Peyer's patch (tissue), 4 donors: ENCODE results near the gene HARBI1. TPM values are rescaled to one million over a fixed set of nuclear protein-coding genes. Genes with fewer than 3 reads are reported as not detected.
"Not testable (repeated sequence)": the region's sequence is repeated elsewhere in the genome, so short reads cannot be mapped to it uniquely, and the experiment has no call there.

Experiments used
- DNase-seq, 3 donors: peaks; one replicate each; pipeline ENCODE4 v3.0.0-alpha.2; 2017 to 2019
- H3K27ac ChIP-seq, 4 donors: fragments of 200-600 bp; sonication (generic); one replicate each; pipeline ENCODE4 v1.5.1; 2016 to 2019
- H3K27me3 ChIP-seq, 2 donors: fragments of 200-600 bp; sonication (generic); one replicate each; pipeline ENCODE4 v1.5.1; 2019
- H3K36me3 ChIP-seq, 3 donors: fragments of 200-600 bp; sonication (generic); one replicate each; pipeline ENCODE4 v1.5.1; 2016 to 2019
- H3K4me1 ChIP-seq, 4 donors: fragments of 200-600 bp; sonication (generic); one replicate each; pipeline ENCODE4 v1.5.1; 2016 to 2019
- H3K4me3 ChIP-seq, 4 donors: fragments of 200-600 bp; sonication (generic); 1 replicate in 3 of 4; 2 replicates in 1 of 4; pipeline ENCODE4 v1.5.1; 2016 to 2019; ENCODE audit warnings: mild to moderate bottlenecking in 1 of 4
- H3K9me3 ChIP-seq, 4 donors: fragments of 200-600 bp; sonication (generic); one replicate each; pipeline ENCODE4 v1.5.1; 2016 to 2019; ENCODE audit warnings: mild to moderate bottlenecking in 1 of 4
- POLR2A ChIP-seq, 2 donors: fragments of 450-650 bp; IDR thresholded peaks; one replicate each; pipeline ENCODE4 v1.5.1; 2017; ENCODE audit warnings: antibody characterized with exemption in 2 of 2, mild to moderate bottlenecking in 2 of 2, moderate library complexity in 2 of 2
- total RNA-seq, 4 donors: library from RNA; depleted of rRNA; stranded (reverse); fragments of >200 nt; gene quantifications; one replicate each; pipeline ENCODE4 v1.1.0, GENCODE V29; 2016
- TF ChIP-seq, protein P1 (sequence below), 6 experiments: fragments of 450-650 bp in 4 of 6; fragments of 200-600 bp in 2 of 6; sonication (generic) in 1 of 6; IDR thresholded peaks; one replicate each; pipeline ENCODE4 v1.5.1; 2017 to 2019; ENCODE audit warnings: antibody characterized with exemption in 6 of 6, mild to moderate bottlenecking in 3 of 6, moderate library complexity in 1 of 6

The HARBI1 gene
- total RNA-seq, 4 donors from 2014 or later, result 3.3 to 4.4 (median 4.1) TPM

DNA sequence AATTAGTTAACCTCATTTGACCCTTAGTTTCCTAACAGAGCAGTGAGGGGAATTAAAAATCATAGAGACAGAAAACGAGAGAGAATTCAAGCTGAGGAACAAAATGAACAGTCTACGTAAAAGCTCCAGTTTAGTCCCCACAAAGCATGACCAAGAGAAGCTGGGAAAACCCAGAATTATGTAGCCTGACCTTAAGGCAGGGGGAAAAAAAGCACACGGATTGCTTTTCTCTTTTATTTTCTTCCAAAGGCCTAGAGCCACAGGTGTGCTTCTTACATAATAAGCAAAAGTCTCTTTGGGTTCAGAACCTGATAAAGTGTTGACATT is 22.7 kb downstream of the HARBI1 start:
- H3K27me3 ChIP-seq, result no peaks in the 10 kb centered on the region
- no peak for DNase-seq
- TF ChIP-seq, protein P1, sequence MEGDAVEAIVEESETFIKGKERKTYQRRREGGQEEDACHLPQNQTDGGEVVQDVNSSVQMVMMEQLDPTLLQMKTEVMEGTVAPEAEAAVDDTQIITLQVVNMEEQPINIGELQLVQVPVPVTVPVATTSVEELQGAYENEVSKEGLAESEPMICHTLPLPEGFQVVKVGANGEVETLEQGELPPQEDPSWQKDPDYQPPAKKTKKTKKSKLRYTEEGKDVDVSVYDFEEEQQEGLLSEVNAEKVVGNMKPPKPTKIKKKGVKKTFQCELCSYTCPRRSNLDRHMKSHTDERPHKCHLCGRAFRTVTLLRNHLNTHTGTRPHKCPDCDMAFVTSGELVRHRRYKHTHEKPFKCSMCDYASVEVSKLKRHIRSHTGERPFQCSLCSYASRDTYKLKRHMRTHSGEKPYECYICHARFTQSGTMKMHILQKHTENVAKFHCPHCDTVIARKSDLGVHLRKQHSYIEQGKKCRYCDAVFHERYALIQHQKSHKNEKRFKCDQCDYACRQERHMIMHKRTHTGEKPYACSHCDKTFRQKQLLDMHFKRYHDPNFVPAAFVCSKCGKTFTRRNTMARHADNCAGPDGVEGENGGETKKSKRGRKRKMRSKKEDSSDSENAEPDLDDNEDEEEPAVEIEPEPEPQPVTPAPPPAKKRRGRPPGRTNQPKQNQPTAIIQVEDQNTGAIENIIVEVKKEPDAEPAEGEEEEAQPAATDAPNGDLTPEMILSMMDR (IDR thresholded peaks at IDR 0.05), result no peak
- TF ChIP-seq POLR2A (IDR thresholded peaks at IDR 0.05), result no peak
- H3K4me3 ChIP-seq, result peak overlapping the region; percentile 61 to 86 (median 74)
- peaks cover 0 to 35% (median 4%) of the 10 kb centered on the region in 4 donors for H3K4me1 ChIP-seq
- no peaks in the 10 kb centered on the region for H3K36me3 ChIP-seq
- H3K27ac ChIP-seq, result peak overlapping the region; percentile 21 to 79 (median 74)
- no peaks in the 10 kb centered on the region for H3K9me3 ChIP-seq

DNA sequence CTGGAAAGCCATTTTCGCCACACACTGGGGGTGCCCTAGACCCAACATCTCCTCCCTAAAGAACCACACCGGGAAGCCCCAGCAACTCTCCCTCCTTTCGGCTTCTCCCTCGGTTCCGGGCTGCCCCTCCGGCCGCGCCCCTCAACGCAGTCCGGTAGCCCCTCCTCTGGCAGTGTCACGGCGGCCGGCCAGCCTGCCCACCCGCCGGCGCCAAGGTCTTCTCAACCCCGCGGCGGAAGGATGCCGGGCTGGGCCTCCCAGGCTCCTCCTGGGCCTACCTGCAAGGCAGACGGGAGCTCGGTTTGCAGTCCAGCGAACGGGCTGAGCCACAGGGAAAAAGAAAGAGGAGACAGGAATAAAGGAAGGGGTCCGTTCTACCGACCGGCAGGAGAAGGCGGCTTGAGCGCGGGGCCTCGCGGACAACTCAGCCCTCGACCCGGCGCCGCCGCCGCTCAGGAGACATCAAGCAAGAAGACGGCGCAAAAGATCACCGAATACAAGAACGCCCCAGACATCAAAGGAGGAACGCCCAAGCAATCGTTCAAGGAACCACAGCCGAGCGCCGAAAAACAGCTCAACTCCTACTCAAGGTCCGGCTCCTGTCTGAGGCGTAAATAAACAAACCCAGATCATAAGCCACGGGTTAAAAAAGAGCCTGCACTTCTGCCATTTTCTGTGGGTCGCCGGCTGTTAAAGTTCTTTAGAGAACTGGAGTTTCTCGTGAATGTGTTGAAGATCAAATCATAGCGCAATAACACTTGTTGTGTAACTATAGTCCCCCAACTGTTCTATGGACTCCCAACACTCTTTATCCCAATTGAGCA is 23.3 kb downstream of the HARBI1 start, which contains the start of gene AMBRA1:
Gene AMBRA1 (minus strand): TSS at position 474 of the 824 bp plus-strand sequence. CDS start 45,643 bp downstream, outside the sequence.
- Histone ChIP-seq H3K4me1 (peaks cover 0 to 41% (median 4%) of the 10 kb centered on the region in 4 donors), H3K27ac (peak within 1 kb of the TSS; percentile 21 to 79 (median 74)), H3K36me3 (no peaks in the 10 kb centered on the region), H3K9me3 (no peaks in the 10 kb centered on the region), H3K27me3 (no peaks in the 10 kb centered on the region), H3K4me3 (peak within 1 kb of the TSS; percentile 61 to 86 (median 74))
- peak; percentile 81 to 93 (median 86) for DNase-seq
- peak; percentile 37 to 70 for TF ChIP-seq POLR2A (IDR thresholded peaks at IDR 0.05)
- TF ChIP-seq, protein P1 (IDR thresholded peaks at IDR 0.05), result no peak

DNA sequence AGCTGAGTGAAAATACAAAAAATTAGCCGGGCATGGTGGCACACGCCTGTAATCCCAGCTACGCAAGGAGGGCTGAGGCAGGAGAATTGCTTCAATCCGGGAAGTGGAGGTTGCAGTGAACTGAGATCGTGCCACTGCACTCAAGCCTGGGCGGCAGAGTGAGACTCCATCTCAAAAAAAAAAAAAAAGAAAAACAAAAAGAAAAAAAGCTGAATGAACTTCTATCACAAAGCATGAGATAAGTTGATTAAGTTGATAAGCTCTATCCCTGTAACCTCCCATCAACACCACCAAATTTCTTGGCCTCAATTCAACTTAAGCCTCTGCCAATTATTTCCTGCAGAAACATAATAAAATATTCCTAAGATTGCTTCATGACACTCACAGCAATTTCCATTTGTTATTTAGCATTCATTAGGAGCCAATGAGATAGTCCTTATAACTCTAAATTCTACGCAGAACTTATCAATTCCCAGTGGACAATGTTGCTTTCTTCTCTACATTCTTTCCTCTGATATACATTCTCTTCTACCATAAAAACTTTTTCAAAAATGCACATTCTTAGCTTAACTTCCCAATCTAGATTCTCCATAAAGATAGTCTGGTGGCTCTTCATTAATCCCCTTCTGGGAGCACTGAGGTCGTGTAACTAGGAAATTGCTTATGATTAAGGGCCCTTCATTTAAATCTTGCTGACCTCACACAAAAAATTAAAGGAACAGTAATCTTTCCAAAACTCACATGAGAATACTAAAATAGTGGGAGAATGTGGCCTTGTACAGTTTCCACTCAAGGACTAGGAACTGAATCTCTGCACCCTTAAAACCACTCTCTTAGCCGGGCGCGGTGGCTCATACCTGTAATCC is 26.1 kb downstream of the HARBI1 start:
- Histone ChIP-seq H3K27me3 (no peaks in the 10 kb centered on the region), H3K27ac (no peak overlapping the region), H3K36me3 (no peaks in the 10 kb centered on the region), H3K9me3 (no peaks in the 10 kb centered on the region), H3K4me3 (peak overlapping the region in 2 of 4 donors; percentile 2 to 18), H3K4me1 (peaks cover 0 to 41% (median 4%) of the 10 kb centered on the region in 4 donors)
- DNase-seq, result no peak
- no peak for TF ChIP-seq POLR2A (IDR thresholded peaks at IDR 0.05)
- TF ChIP-seq, protein P1 (IDR thresholded peaks at IDR 0.05), result no peak

DNA sequence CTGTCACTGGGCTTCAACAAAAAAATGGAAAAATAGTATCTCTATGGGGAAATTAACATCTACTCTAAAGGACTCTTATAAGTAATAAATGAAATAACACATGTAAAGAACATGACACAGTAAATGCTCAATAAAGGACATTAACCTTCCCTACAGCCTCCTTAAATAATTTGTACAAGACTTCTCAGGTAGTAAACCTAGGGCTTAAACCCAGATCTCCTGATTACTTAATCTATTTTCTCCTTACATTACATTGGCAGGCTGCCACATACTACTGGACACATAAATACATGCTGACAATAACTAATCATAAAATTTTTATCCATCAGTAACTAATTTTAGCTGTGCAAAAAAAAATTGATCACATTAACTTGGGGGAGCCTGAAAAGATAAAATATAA is 28.1 kb downstream of the HARBI1 start:
- Histone ChIP-seq H3K4me1 (peaks cover 0 to 41% (median 4%) of the 10 kb centered on the region in 4 donors), H3K27me3 (no peaks in the 10 kb centered on the region), H3K27ac (no peak overlapping the region), H3K9me3 (no peaks in the 10 kb centered on the region), H3K36me3 (no peaks in the 10 kb centered on the region), H3K4me3 (no peak overlapping the region)
- no peak for DNase-seq
- TF ChIP-seq, protein P1 (IDR thresholded peaks at IDR 0.05), result no peak
- TF ChIP-seq POLR2A (IDR thresholded peaks at IDR 0.05), result no peak

DNA sequence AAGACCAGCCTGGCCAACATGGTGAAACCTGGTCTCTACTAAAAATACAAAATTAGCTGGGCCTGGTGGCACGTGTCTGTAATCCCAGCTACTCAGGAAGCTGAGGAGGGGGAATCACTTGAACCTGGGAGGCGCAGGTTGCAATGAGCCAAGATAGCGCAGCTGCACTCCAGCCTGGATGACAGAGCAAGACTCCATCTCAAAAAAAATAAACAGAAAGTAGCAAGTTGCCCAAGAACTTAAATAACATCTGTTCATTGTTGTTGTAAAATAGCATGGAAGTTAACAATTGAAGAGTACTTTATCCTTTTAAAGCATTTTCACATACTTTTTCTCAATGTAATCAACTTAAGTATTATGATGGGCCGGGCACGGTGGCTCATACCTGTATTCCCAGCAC is 28.9 kb downstream of the HARBI1 start:
- H3K27me3 ChIP-seq, result no peaks in the 10 kb centered on the region
- peaks cover 0 to 41% (median 4%) of the 10 kb centered on the region in 4 donors for H3K4me1 ChIP-seq

DNA sequence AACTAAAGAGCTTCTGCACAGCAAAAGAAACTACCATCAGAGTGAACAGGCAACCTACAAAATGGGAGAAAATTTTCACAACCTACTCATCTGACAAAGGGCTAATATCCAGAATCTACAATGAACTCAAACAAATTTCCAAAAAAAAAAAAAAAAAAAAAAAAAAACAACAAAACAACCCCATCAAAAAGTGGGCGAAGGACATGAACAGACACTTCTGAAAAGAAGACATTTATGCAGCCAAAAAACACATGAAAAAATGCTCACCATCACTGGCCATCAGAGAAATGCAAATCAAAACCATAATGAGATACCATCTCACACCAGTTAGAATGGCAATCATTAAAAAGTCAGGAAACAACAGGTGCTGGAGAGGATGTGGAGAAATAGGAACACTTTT is 33.5 kb downstream of the HARBI1 start:
- not testable (repeated sequence) for DNase-seq, H3K4me1 ChIP-seq, H3K27me3 ChIP-seq, H3K27ac ChIP-seq, H3K4me3 ChIP-seq, H3K9me3 ChIP-seq, H3K36me3 ChIP-seq

More for the DNA sequence above, 28.9 kb downstream of the HARBI1 start:
- Histone ChIP-seq H3K9me3 (no peaks in the 10 kb centered on the region), H3K27ac (no peak overlapping the region), H3K36me3 (no peaks in the 10 kb centered on the region), H3K4me3 (no peak overlapping the region)
- no peak for TF ChIP-seq POLR2A (IDR thresholded peaks at IDR 0.05)
- TF ChIP-seq, protein P1 (IDR thresholded peaks at IDR 0.05), result no peak
- no peak for DNase-seq
